Head of caudate nucleus (tissue), 42 donors: ENCODE measurements around the gene NRG2.

Experiments used
- DNase-seq, 42 donors: peaks; one replicate each; pipeline versions ENCODE4 v3.0.0 to v3.0.0-alpha.2; 2020 to 2021; ENCODE audit warnings: mixed read lengths in 7 of 42
- intact Hi-C: fragments of 100-400 bp; cut with DNase I; formaldehyde crosslinking; loops from one replicate; pipeline ENCODE4 v1.15.0; 2022

NRG2 gene

DNA sequence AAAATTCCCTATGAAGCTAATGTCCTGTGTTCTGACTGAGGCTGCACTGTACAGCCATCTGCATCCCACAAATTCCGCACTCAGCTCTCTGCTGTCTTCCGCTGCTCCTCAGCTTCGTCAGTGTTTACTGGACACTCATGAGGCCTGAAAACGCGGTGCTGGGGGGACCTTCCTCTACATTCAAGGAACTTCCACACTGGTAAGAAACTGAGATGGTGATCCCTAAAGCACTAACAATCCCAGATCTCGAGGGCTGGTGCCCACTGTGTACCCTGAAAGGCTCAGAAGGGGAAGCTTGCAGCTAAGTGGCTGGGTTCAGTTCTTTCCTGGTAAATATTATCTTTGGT lies 117.9 kb downstream of the NRG2 start:
- no peak for DNase-seq
- intact Hi-C loops, result no loop called here

DNA sequence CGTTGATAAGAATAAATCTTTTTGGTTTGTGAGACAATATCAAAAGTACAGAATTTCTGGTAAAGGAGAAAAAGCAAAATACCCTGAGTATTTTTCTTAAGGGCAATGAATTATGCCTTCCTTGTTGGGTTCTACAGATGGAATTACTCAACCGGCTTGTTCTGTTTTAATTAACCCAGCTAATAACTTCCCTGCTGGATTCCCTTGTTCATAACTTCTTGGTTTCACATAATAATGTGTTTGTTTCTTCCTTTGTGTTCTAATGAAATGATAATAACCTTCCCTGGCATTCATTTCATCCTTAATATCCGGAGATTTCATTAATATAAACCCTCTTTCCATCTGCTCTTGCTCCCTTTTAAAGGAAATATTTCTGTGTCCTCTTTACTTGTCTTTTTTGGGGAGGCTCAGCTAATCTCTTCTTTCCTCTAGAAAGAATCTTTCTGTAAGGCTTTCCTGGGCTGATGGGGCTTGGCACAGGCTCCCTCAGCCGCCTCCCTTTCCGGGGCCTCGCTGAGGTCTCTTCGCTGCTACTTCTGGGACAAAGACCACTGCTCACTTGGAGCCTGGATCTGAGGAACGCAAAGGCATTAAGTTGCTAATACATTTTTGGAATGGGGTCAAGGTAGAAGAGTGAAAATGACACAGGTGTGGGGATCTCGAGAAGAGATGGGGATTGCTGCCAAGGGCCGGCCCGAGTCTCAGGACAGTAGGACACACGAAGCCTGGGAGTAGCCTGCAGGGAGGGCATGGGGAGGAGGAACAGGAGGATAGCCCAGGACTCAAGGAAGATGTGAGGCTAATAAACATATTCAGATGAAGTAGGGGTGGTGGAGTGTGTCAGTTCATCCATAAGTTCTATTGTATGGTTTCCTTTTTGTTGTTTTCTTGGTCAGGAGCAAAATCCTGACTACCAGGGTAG lies 118.5 kb downstream of the NRG2 start:
- no peak for DNase-seq
- intact Hi-C loops, result no loop called here

DNA sequence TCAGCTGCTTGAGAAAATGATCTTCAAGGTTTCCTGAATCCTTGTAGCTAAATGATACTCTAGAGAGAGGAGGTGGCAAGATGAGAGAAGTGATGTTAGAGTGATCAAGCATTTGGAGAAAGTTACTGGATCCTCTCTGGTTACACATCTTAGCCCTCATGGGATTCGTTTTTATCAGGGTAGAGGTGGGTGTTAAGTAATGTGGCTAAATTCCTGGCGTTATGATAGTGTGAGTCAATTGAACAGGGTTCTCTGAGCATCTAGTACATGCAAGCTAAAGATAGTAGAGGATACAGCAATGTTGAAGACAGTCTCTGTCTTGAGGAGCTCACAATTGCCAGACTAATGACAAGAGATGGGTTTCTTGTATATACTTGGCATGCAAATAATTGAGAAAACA lies 123.8 kb downstream of the NRG2 start:
- no peak for DNase-seq
- intact Hi-C loops, result no loop called here

DNA sequence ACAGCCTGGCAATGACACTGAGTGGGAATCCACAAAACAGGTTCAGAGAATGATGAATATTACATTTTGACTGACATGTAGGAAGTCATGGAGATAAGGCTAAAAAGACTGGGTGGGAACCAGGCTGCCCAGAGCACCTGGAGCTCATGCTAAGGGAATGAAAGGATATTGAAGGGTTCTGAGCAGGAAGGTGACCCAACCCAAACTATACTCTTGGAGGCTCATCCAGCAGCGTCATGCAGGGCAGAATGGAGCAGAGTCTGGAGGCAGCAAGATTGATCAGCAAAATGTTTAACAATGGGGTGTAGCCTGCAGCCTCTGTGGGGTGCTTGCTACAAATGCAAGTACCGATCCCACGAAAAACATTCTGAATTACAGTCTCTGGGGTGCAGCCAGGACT lies 127.3 kb downstream of the NRG2 start:
- peak in 3 of 42 donors; percentile 12 to 25 (median 15) for DNase-seq
- intact Hi-C loops, result no loop called here

DNA sequence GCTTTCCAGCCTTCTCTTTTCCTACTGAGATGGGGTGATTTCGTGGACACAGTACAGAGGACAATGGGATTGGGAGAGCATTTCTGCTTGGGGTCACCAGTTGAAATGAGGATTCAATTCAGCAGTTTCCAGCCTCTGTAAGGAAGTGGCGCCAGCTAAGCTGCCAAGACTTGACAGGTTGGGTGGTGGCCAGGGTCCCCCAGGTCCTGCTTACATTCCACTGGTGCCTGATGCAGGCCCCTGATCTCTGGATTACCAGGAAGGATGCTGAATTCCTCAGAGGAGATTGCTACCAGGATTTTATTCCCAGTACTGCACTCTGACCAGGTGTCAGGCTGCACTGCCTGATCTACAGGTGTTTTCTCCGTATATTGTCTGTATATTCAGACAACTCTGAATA lies 127.8 kb downstream of the NRG2 start:
- intact Hi-C loops, result no loop called here
- peak in 4 of 42 donors; percentile 6 to 33 (median 13) for DNase-seq

DNA sequence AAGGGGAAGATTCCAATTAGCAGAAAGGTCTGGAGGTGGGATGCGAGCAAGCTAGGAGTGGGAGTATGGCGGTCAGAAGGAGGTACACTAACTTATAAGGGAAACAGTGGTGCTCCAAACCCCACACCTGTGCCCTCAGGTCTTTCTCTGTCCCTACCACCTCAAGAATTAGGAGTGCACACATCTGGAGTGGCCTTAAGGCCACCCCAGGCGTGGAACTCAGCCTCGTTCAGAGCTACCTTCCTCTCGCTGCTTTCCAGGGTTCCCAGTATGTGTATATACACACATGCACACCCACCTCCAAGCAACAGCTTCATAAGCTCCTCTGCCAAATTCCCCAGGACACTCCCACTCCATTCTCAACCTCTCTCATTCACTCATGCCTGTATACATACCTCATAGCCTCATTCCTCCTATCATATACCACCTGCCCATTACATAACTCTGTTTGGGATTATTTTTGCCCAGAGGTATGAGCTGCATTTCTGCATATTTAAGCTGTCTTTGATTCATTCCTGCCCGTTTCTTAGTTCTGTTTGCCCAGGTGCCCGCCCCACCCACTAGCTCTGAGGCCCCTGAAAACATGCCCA lies 128.8 kb downstream of the NRG2 start:
- DNase-seq, result peak in 3 of 42 donors; percentile 14 to 29 (median 17)
- intact Hi-C loops, result no loop called here

DNA sequence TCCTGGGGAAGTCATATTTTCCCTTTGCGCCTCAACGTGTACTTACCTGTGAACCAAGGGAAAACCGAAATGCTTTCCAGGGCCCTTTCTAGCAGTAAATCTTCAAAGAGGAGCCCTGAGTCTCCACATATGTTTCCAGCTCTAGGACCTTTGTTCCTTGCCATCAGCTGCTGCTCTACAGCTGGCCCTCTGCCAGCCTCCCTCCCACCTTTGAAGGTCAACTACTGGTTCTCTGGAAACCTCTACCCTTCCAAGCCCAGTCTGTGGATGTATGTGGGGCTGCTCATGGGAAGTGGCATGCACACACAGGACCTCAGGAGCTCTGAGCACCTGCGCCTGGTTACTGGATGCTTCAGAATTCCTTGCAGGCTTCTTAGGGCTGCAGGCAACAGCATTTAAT lies 130.3 kb downstream of the NRG2 start:
- peak in 4 of 42 donors; percentile 4 to 27 (median 12) for DNase-seq
- intact Hi-C loops, result no loop called here

DNA sequence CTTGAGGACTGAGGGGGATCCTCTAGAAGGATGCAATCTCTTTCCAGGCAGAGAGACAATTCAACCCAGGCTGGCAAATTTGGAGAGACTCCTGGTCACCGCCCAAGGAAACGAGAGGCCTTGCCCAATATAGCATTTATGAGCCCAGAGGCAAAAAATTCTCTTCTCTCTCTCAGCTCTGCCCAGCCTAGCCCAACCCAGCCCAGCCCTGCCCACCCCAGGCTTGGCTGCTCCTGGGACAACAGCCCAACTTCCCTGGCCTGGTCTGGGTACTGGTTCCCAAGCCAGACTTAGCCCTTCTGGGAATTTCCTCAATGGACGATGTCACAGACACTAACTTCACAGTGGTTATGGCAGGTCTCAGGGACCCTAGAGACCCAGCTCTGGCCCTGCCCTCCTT lies 130.9 kb downstream of the NRG2 start:
- DNase-seq, result peak in 2 of 42 donors; percentile 7 to 35
- intact Hi-C loops, result no loop called here

DNA sequence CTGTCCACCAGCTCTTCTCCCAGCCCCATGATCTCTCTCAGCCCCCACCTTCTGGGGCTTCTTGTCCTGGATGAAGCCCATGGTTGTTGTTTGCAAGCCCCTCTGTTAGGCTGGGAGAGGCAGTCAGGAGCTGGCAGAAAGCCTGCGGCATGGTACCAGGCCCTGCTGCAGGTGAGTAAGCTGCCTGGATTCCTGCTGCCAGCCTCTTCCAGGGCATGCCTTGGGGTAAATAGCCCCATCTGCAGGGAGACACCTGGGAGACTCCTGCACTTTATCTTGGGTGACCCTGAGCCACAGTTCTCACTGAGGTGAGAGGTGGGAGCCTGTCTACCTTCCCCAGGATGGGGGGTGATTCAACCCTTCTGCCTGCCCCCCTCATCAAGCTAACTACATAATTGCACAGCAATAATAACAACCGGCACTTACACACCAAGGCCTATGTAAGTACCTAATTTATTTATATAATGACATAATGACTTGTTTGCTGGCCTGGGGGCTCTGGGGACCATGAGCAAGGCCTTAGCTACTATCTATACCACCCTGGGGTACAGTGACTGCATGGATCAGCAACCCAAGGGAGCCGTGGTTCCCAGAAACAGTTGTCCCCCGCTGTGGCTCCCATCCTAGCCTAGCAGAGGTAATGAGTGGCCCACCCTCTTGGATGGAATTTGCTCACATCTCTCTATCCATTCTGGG lies 131.5 kb downstream of the NRG2 start:
- intact Hi-C loops, result no loop called here
- DNase-seq, result peak in 2 of 42 donors; percentile 7 to 22

DNA sequence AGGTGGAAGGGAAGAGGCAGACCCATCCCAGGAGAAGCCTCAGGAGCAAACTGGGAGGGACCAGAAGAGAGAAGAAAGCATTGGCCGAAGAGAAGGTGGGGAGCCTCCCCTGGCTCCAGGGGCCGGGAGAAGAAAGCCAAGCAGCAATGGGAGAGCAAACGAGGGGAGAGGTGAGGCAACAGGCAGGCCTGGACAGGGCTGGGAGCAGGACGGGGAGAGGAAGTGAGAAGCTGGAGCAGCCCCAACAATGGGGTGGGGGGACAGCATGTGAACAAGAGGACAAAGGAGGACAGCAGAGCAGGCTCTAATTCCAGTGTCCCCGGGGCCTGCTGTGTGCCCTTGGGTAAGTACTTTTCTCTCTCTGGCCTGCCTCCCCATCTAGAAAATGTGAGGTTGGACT lies 132.2 kb downstream of the NRG2 start:
- intact Hi-C loops, result no loop called here
- peak in 2 of 42 donors; percentile 5 to 32 for DNase-seq

DNA sequence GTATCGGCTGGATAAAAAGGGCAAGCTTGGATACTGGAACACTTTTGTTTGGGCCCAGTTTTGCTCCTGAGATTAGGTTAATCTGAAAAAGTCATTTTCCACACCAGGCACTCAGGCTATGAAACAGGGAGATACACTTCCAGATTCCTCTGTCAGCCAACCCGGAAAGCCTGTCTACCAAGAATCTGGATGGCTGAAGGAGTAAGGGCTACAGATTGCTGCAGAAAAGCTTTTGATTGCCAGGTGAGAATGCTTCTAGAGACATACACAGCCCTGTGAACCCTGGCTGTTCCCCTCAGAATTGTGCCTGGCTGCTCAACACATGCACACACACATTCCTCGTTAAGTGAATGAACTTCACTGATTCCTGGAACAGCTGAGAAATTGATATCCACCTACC lies 133.1 kb downstream of the NRG2 start:
- peak in 3 of 42 donors; percentile 2 to 14 (median 8) for DNase-seq
- intact Hi-C loops, result no loop called here

DNA sequence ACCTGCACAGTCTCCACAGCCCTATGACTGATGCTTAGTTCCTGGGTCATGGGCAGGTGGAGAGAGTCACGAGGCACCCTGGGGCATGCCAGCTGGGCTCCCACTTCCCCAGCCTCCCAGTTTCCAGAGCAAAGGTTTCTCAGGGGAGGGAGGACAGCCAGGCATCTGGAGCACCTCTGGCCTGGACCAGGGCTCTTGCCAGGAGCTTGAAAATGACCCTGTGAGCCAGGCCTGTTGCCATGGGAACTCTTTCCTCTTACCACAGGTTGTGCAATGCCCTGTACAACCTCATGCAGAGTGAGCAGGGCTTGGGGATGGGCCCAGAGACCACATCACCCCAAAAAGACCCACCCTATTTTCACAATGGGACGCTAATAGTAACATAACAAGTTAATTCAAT lies 134.3 kb downstream of the NRG2 start:
- DNase-seq, result peak in 5 of 42 donors; percentile 7 to 60 (median 13)
- intact Hi-C loops, result no loop called here

DNA sequence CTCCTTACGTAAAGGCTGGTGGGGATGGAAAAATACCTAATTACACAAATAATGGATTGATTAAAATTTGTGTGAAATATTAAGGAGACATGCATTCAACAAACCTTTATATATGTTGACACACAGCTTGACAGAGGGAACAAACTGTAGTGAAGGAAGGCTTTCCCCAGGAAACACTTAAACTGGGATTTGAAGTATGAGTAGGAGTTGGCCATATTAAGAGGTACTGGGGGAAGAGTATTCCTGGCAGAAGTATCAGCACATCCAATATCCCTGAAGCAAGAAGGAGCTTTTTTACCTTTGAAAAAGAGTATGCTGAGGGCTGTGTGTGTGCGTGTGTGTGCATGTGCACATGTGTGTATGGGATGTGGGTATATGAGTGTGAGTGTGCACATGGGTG lies 136.4 kb downstream of the NRG2 start:
- DNase-seq, result peak in 1 of 42 donors; percentile 8

DNA sequence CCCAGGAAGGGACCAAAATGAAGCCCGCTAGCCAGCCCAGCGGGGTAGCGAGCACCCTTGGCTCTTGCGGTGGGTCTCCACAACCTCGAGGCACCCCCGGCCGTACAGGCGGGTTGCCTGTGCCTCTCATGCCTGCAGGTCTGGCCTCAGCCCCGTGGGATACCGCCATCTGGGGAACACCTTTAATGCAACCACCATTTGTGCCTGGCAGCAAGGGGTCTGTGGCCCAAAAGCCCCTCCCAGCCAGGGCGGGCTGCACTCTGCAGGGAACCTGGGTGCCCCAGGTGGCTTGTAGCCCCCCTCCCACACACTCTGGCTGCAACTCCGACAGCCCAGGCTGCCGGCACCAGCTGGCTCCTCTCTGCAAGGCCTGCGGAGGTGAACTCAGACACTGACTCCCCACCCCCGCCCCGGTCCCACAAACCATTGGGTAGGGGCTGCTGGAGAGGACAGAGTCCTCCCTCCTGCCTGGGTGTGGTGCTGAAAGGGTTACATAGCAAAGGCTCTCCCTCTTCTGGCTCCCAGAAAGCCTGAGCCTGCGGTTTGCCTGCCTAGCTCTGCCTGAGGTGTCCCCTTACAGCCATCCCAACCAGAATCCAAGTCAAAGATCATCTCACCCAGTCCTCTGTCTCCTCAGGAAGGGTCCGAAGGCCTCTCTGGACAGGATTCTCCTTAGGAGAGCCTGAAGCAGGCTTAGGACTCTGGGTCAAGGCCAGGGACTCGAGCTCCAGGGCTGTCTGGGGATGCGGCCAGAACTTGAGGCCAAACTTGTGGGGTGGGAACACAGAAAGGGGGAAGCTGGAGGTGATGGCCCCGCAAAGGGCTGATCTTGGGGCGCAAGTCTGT lies 138.1 kb downstream of the NRG2 start:
- DNase-seq, result peak in 5 of 42 donors; percentile 12 to 45 (median 20)
- intact Hi-C loops, result no loop called here

More for the DNA sequence above, 136.4 kb downstream of the NRG2 start:
- intact Hi-C loops, result no loop called here

DNA sequence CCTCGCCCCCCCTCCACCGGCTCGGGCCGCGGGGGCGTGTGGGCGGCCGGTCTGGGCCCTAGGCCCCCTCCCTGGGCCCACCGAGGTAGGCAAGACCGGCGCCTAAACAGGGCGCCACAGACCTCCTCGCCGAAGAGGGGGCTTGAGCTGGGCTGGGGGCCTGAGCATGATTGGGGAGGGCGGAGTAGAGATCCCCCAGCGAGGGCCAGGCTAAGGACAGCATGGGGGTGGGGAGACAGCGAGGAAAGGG lies 138.6 kb downstream of the NRG2 start:
- no peak for DNase-seq
- intact Hi-C loops, result no loop called here

DNA sequence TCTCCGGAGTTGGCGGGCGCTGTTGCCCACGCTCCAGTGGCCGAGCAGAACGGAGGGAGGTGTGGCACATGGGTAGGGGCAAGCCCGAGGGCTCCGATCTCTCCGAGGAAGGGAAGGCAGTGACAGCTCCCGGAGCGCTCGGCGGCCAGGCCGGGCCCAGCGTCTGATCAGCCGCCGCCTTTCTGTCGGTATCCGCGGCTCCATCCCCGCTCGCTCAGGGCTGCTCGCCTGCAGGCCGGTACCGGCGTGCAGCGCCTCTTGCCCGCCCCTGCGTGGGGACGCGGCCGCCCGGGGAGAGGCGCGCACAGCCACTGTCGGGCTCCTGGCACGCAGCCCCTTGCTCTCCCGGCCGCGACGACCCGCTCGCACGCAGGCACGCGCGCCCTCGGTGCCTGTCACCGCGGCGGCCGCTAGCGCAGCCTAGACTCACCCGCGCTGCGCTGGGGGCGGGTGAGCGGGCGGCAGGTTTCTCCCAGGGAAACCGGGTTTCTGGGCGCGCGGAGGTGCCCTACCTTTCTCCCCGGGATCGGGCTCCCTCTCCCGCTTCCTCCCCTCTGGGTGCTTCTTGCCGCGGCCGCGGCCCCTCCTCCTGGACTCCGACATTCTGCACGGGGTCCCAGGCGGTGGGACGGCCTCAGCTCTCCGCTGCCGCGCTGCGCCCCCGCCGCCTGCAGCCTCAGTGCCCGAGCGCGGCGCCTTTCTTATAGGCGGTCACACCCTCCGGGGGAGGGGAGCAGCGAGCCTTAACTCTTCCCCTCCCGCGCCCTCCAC lies 139.1 kb downstream of the NRG2 start:
- intact Hi-C loops, result no loop called here
- peak in 41 of 42 donors; percentile 37 to 79 (median 63) for DNase-seq

DNA sequence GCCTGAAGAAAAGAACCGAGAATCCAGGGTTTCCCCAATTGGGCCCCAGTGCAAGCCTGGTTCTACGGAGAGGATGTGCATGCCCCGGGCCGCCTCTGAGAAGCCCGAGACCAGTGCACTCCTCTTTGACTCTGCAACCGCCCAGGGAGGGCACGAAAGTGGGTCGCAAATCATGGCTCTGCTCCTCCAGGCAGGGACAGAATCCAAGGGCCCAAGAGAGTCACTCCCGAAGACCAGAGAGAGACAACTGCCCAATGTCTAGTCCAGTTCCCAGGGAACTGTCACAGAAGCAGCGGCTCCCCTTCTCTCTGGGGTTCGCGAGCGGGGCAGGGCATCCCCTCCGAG lies 139.7 kb downstream of the NRG2 start:
- intact Hi-C loops, result no loop called here
- DNase-seq, result peak in 3 of 42 donors; percentile 11 to 49 (median 35)

DNA sequence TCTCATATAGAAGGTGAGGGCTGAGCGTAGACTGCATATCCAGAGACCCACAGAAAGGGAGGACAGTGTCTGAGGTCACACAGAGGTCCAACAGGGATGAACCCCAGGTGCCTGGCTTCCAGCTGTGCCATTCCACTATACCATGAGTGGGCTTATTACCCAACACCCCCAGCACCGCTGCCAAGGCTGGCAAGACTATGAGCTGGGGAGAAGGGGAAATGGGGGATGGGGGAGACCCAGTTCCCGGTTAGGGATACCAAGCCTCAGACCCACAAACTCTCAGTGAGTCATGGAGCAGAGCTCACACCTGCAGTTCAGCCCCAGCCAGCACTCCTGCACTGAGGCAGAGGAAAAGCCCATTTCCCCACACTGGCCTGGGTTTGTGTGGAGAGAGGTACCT lies 141.1 kb downstream of the NRG2 start:
- DNase-seq, result peak in 1 of 42 donors; percentile 3

DNA sequence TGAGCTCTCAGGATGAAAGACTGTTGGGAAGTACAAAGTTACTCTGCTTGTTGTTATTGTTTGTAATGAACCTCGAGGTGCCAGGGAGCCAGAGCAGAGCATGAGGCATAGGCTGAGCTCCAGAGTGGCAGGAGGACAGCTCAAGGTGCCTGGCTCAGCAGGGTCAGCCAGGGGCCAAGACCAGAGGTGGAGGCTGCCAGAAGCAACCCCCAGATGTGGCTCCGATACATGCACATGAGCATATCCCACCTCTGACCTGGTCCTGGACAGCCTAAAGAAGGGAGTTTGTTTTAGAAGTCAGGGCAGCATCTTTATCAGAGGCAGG lies 141.9 kb downstream of the NRG2 start:
- intact Hi-C loops, result no loop called here
- DNase-seq, result peak in 2 of 42 donors; percentile 7 to 10

More for the DNA sequence above, 141.1 kb downstream of the NRG2 start:
- intact Hi-C loops, result no loop called here
